Measurements from ENCODE around the gene ADGRG7. TPM values are rescaled to one million over a fixed set of nuclear protein-coding genes. Genes with fewer than 3 reads are reported as not detected.
A peak's percentile ranks its signal among the peaks of the same experiment; 100 is the strongest.

Gene ADGRG7
- total RNA-seq, 2 experiments from 2014 or later: not detected

- Mint-ChIP-seq H3K27ac (no peak overlapping the region), H3K4me1 (no peaks in the 10 kb centered on the region), H3K4me3 (no peak overlapping the region), H3K27me3 (peaks cover 13% of the 10 kb centered on the region), H3K36me3 (no peaks in the 10 kb centered on the region), H3K9me3 (peaks cover 7% of the 10 kb centered on the region)
- no peak for ATAC-seq (ENCODE audit: low read depth)
- POLR2A ChIA-PET: no interaction called here
- DNase-seq: no peak
Measured at GRCh38 chr3:100681496-100681895, 72.1 kb downstream of the ADGRG7 start.

- Mint-ChIP-seq H3K36me3 (no peaks in the 10 kb centered on the region), H3K4me1 (no peaks in the 10 kb centered on the region), H3K27me3 (peaks cover 13% of the 10 kb centered on the region), H3K4me3 (no peak overlapping the region), H3K9me3 (peaks cover 4% of the 10 kb centered on the region), H3K27ac (no peak overlapping the region)
- POLR2A ChIA-PET: interaction anchor here (0.9 kb wide), 1 partner anchor 27 kb away, joined by 3 read pairs; the partner anchor contains the start of gene TFG
- DNase-seq (no peak), ATAC-seq (ENCODE audit: low read depth) (peak; percentile 18)
Measured at GRCh38 chr3:100682056-100682853, 72.9 kb downstream of the ADGRG7 start.

GRCh38 chr3:100682854-100683760 is 73.7 kb downstream of the ADGRG7 start:
- Mint-ChIP-seq H3K4me3 (no peak overlapping the region), H3K36me3 (no peaks in the 10 kb centered on the region), H3K9me3 (peaks cover 3% of the 10 kb centered on the region), H3K4me1 (no peaks in the 10 kb centered on the region), H3K27me3 (peaks cover 11% of the 10 kb centered on the region), H3K27ac (no peak overlapping the region)
- ATAC-seq (ENCODE audit: low read depth): no peak
- POLR2A ChIA-PET: interaction anchor here (0.9 kb wide), 1 partner anchor 26 kb away, joined by 3 read pairs; the partner anchor contains the start of gene TFG
- DNase-seq: no peak

GRCh38 chr3:100693225-100693624 is 83.8 kb downstream of the ADGRG7 start:
- no peaks in the 10 kb centered on the region for H3K4me1 Mint-ChIP-seq
- POLR2A ChIA-PET: no interaction called here
- no peak overlapping the region for H3K27ac Mint-ChIP-seq
- H3K27me3 Mint-ChIP-seq: peaks cover 26% of the 10 kb centered on the region
- no peaks in the 10 kb centered on the region for H3K36me3 Mint-ChIP-seq
- H3K4me3 Mint-ChIP-seq: no peak overlapping the region
- ATAC-seq (ENCODE audit: low read depth) (no peak), DNase-seq (no peak)
- H3K9me3 Mint-ChIP-seq: peaks cover 2% of the 10 kb centered on the region

GRCh38 chr3:100695696-100696095 is 86.3 kb downstream of the ADGRG7 start:
- Mint-ChIP-seq H3K27ac (no peak overlapping the region), H3K36me3 (no peaks in the 10 kb centered on the region), H3K27me3 (peaks cover 34% of the 10 kb centered on the region), H3K9me3 (peaks cover 2% of the 10 kb centered on the region), H3K4me3 (no peak overlapping the region), H3K4me1 (no peaks in the 10 kb centered on the region)
- no peak for ATAC-seq (ENCODE audit: low read depth)
- no peak for DNase-seq
- POLR2A ChIA-PET: no interaction called here

GRCh38 chr3:100696161-100696560 is 86.8 kb downstream of the ADGRG7 start:
- POLR2A ChIA-PET: no interaction called here
- Mint-ChIP-seq H3K4me3 (no peak overlapping the region), H3K27me3 (peaks cover 39% of the 10 kb centered on the region), H3K36me3 (no peaks in the 10 kb centered on the region), H3K27ac (no peak overlapping the region), H3K9me3 (peaks cover 2% of the 10 kb centered on the region), H3K4me1 (no peaks in the 10 kb centered on the region)
- ATAC-seq (ENCODE audit: low read depth) (no peak), DNase-seq (no peak)

- Mint-ChIP-seq H3K27ac (no peak overlapping the region), H3K9me3 (no peaks in the 10 kb centered on the region), H3K27me3 (peaks cover 39% of the 10 kb centered on the region), H3K36me3 (no peaks in the 10 kb centered on the region), H3K4me1 (no peaks in the 10 kb centered on the region), H3K4me3 (no peak overlapping the region)
- no peak for ATAC-seq (ENCODE audit: low read depth)
- POLR2A ChIA-PET: interaction anchor here (0.6 kb wide), 1 partner anchor 76 kb away, joined by 5 read pairs; no protein-coding TSS in a partner anchor
- DNase-seq: no peak
Measured at GRCh38 chr3:100697172-100697571, 87.8 kb downstream of the ADGRG7 start.

GRCh38 chr3:100697723-100698285 is 88.4 kb downstream of the ADGRG7 start:
- Mint-ChIP-seq H3K36me3 (no peaks in the 10 kb centered on the region), H3K27ac (no peak overlapping the region), H3K4me1 (no peaks in the 10 kb centered on the region), H3K27me3 (peaks cover 41% of the 10 kb centered on the region), H3K4me3 (no peak overlapping the region), H3K9me3 (no peaks in the 10 kb centered on the region)
- DNase-seq: no peak
- no peak for ATAC-seq (ENCODE audit: low read depth)
- POLR2A ChIA-PET: no interaction called here

- no peak overlapping the region for H3K27ac Mint-ChIP-seq
- peaks cover 38% of the 10 kb centered on the region for H3K27me3 Mint-ChIP-seq
- DNase-seq (no peak), ATAC-seq (ENCODE audit: low read depth) (no peak)
- H3K36me3 Mint-ChIP-seq: no peaks in the 10 kb centered on the region
- no peak overlapping the region for H3K4me3 Mint-ChIP-seq
- no peaks in the 10 kb centered on the region for H3K9me3 Mint-ChIP-seq
- H3K4me1 Mint-ChIP-seq: no peaks in the 10 kb centered on the region
- POLR2A ChIA-PET: no interaction called here
Measured at GRCh38 chr3:100698736-100699135, 89.3 kb downstream of the ADGRG7 start.

- DNase-seq (no peak), ATAC-seq (ENCODE audit: low read depth) (no peak)
- POLR2A ChIA-PET: no interaction called here
- Mint-ChIP-seq H3K36me3 (no peaks in the 10 kb centered on the region), H3K4me3 (no peak overlapping the region), H3K27me3 (peaks cover 35% of the 10 kb centered on the region), H3K9me3 (no peaks in the 10 kb centered on the region), H3K27ac (no peak overlapping the region), H3K4me1 (no peaks in the 10 kb centered on the region)
Measured at GRCh38 chr3:100700708-100701107, 91.3 kb downstream of the ADGRG7 start.

GRCh38 chr3:100702082-100702979 is 92.9 kb downstream of the ADGRG7 start:
- no peak overlapping the region for H3K27ac Mint-ChIP-seq
- no peaks in the 10 kb centered on the region for H3K4me1 Mint-ChIP-seq
- no peaks in the 10 kb centered on the region for H3K36me3 Mint-ChIP-seq
- DNase-seq (no peak), ATAC-seq (ENCODE audit: low read depth) (no peak)
- H3K4me3 Mint-ChIP-seq: no peak overlapping the region
- peaks cover 33% of the 10 kb centered on the region for H3K27me3 Mint-ChIP-seq
- POLR2A ChIA-PET: no interaction called here
- H3K9me3 Mint-ChIP-seq: no peaks in the 10 kb centered on the region

GRCh38 chr3:100702980-100703345 is 93.6 kb downstream of the ADGRG7 start:
- POLR2A ChIA-PET: no interaction called here
- no peak overlapping the region for H3K27ac Mint-ChIP-seq
- no peaks in the 10 kb centered on the region for H3K4me1 Mint-ChIP-seq
- ATAC-seq (ENCODE audit: low read depth): no peak
- H3K27me3 Mint-ChIP-seq: peaks cover 33% of the 10 kb centered on the region
- no peaks in the 10 kb centered on the region for H3K36me3 Mint-ChIP-seq
- no peak overlapping the region for H3K4me3 Mint-ChIP-seq
- DNase-seq: no peak
- H3K9me3 Mint-ChIP-seq: no peaks in the 10 kb centered on the region

- Mint-ChIP-seq H3K27me3 (peaks cover 33% of the 10 kb centered on the region), H3K27ac (no peak overlapping the region), H3K4me1 (peaks cover 5% of the 10 kb centered on the region), H3K9me3 (no peaks in the 10 kb centered on the region), H3K4me3 (no peak overlapping the region), H3K36me3 (peaks cover 2% of the 10 kb centered on the region)
- POLR2A ChIA-PET: no interaction called here
- DNase-seq (no peak), ATAC-seq (ENCODE audit: low read depth) (no peak)
Measured at GRCh38 chr3:100703865-100704264, 94.5 kb downstream of the ADGRG7 start.

Measured in activated naive CD8-positive, alpha-beta T cell treated with anti-CD3 and anti-CD28 coated beads, Interleukin-2, amount 10 ng/mL, durations not matched to agents 7 days and 5 days (primary cell).